ENCODE results near the gene C7orf57.
"Not testable (repeated sequence)": the region's sequence is repeated elsewhere in the genome, so short reads cannot be mapped to it uniquely, and the experiment has no call there.

DNA sequence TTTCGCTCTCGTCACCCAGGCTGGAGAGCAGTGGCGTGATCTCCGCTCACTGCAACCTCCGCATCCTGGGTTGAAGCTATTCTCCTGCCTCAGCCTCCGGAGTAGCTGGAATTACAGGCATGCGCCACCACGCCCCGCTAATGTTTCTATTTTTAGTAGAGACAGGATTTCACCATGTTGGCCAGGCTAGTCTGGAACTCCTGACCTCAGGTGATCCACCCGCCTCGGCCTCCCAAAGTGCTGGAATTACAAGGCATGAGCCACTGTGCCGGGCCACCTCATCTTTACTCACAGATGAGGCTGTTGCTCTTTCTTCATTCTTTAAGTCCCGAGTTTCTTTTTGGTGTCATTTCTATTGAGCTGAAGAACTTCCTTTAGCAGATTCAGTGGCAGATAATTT lies 35.2 kb upstream of the C7orf57 start:
- not testable (repeated sequence) for TF ChIP-seq POLR2AphosphoS5 (IDR thresholded peaks at IDR 0.05; ENCODE audit: low read depth, low read length); REST (IDR thresholded peaks at IDR 0.05; ENCODE audit: insufficient read depth in 1 of 2, low read depth in 2 of 2, low read length in 1 of 2); TCF7L2 (IDR thresholded peaks at IDR 0.05; ENCODE audit: low read depth, low read length)
- TF ChIP-seq, protein P1, sequence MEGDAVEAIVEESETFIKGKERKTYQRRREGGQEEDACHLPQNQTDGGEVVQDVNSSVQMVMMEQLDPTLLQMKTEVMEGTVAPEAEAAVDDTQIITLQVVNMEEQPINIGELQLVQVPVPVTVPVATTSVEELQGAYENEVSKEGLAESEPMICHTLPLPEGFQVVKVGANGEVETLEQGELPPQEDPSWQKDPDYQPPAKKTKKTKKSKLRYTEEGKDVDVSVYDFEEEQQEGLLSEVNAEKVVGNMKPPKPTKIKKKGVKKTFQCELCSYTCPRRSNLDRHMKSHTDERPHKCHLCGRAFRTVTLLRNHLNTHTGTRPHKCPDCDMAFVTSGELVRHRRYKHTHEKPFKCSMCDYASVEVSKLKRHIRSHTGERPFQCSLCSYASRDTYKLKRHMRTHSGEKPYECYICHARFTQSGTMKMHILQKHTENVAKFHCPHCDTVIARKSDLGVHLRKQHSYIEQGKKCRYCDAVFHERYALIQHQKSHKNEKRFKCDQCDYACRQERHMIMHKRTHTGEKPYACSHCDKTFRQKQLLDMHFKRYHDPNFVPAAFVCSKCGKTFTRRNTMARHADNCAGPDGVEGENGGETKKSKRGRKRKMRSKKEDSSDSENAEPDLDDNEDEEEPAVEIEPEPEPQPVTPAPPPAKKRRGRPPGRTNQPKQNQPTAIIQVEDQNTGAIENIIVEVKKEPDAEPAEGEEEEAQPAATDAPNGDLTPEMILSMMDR (IDR thresholded peaks at IDR 0.05), result not testable (repeated sequence)
